Right atrium auricular region (tissue), 2 donors: Measurements from ENCODE around the gene MAD1L1. TPM values are rescaled to one million over a fixed set of nuclear protein-coding genes. Genes with fewer than 3 reads are reported as not detected.

Experiments
- DNase-seq: peaks from one replicate; pipeline ENCODE4 v3.0.0-alpha.2; 2019; ENCODE audit warnings: low spot score
- H3K27ac ChIP-seq, 2 donors: fragments of 200-600 bp; sonication (generic); 1 replicate in 1 of 2; 2 replicates in 1 of 2; pipeline ENCODE4 v1.5.1; 2016 to 2019
- H3K27me3 ChIP-seq, 2 donors: fragments of 200-600 bp; sonication (generic); one replicate each; pipeline versions ENCODE4 v1.5.1 to v1.6.0; 2017 to 2019
- H3K36me3 ChIP-seq: fragments of 200-600 bp; sonication (generic); one replicate; pipeline ENCODE4 v1.5.1; 2016
- H3K4me1 ChIP-seq, 2 donors: fragments of 200-600 bp; sonication (generic); one replicate each; pipeline versions ENCODE4 v1.5.1 to v1.6.0; 2017 to 2019
- H3K4me3 ChIP-seq, 2 donors: fragments of 200-600 bp; sonication (generic); 1 replicate in 1 of 2; 2 replicates in 1 of 2; pipeline ENCODE4 v1.5.1; 2017 to 2019; ENCODE audit warnings: mild to moderate bottlenecking in 1 of 2, moderate library complexity in 1 of 2
- H3K9me3 ChIP-seq, 2 donors: fragments of 200-600 bp; sonication (generic); one replicate each; pipeline ENCODE4 v1.5.1; 2019
- CTCF ChIP-seq, 2 donors: fragments of 200-600 bp; sonication (generic); IDR thresholded peaks; one replicate each; pipeline ENCODE4 v1.5.1; 2019; ENCODE audit warnings: antibody characterized with exemption in 2 of 2
- total RNA-seq, 2 donors: library from RNA; depleted of rRNA; stranded (reverse); fragments of >200 nt; gene quantifications; one replicate each; pipeline ENCODE4 v1.1.0, GENCODE V29; 2016

The MAD1L1 gene
- total RNA-seq, 2 donors from 2014 or later: 13.3 to 31.9 TPM

GRCh38 chr7:1940402-1940786, 292.4 kb downstream of the MAD1L1 start:
- Histone ChIP-seq H3K27ac (no peak overlapping the region), H3K36me3 (no peaks in the 10 kb centered on the region), H3K4me1 (peaks cover 0 to 10% of the 10 kb centered on the region in 2 donors), H3K9me3 (no peaks in the 10 kb centered on the region), H3K4me3 (peak overlapping the region in 1 of 2 donors; percentile 21), H3K27me3 (no peaks in the 10 kb centered on the region)
- DNase-seq: peak; percentile 73
- no peak for TF ChIP-seq CTCF (IDR thresholded peaks at IDR 0.05)

DNA sequence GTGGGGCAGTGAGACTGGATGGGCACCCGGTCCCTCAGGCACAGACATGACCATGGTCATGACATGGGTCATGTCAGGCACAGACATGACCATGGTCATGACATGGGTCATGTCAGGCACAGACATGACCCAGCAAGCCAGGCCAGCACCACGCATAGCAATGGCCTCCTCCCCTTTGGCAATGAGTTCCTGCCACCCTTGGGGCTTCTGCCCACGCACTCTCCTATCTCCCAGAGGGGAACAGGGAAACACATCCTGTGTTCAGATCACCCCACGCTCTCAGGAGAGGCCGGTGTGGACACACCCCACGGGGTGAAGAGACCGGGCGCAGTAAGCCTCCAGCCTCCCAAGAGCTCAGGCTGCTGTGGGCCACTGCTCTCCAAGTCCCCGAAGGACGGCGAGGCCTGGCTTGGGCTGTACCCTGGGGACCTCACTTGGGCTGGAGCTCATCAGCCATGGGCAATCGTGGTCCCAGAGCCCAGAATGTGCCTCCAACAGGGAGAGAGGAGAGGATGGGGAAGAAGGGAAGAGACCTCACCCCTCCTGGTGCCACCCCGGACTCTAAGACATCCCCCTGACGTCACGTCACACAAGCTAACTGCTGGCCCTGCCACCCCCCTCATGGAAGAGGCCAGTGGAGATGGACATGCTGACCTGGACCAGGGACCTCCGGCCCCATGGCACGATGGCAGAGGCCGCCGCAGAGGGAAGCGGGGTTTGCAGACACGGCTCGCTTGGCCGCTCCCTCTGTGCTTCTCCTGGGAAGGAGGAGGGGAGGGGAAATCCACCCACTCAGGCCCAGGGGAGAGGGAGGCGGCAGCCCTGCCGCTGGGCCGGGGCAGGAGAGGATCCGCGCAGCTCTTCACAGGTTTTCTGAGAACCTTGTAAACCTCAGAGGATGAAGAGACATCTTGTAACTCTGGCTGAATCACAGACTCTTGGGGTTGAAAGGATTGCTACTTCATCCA, 293.0 kb downstream of the MAD1L1 start:
- Histone ChIP-seq H3K4me1 (peaks cover 0 to 10% of the 10 kb centered on the region in 2 donors), H3K9me3 (no peaks in the 10 kb centered on the region), H3K36me3 (no peaks in the 10 kb centered on the region), H3K4me3 (peak overlapping the region in 1 of 2 donors; percentile 21), H3K27ac (no peak overlapping the region), H3K27me3 (no peaks in the 10 kb centered on the region)
- no peak for TF ChIP-seq CTCF (IDR thresholded peaks at IDR 0.05)
- no peak for DNase-seq

DNA sequence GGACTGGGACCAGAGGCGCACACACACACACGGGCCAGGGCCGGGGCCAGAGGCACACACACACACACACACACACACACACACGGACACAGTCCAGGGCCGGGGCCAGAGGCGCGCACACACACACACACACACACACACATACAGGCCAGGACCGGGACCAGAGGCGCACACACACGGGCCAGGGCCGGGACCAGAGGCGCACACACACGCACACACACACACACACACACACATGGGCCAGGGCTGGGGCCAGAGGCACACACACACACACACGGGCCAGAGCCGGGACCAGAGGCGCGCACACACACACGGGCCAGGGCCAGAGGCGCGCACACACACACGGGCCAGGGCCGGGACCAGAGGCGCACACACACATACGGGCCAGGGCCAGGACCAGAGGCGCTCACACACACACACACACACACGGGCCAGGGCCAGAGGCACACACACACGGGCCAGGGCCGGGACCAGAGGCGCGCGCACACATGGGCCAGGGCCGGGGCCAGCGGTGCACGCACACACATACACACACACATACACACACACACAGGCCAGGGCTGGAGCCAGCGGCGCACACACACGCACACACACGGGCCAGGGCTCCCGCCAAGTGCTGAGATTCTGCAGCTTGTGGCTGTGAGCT, 293.8 kb downstream of the MAD1L1 start:
- Histone ChIP-seq H3K27ac (no peak overlapping the region), H3K4me1 (peaks cover 0 to 10% of the 10 kb centered on the region in 2 donors), H3K4me3 (no peak overlapping the region), H3K27me3 (no peaks in the 10 kb centered on the region), H3K9me3 (no peaks in the 10 kb centered on the region), H3K36me3 (no peaks in the 10 kb centered on the region)
- TF ChIP-seq CTCF (IDR thresholded peaks at IDR 0.05): no peak
- no peak for DNase-seq

- no peak for DNase-seq
- no peak for TF ChIP-seq CTCF (IDR thresholded peaks at IDR 0.05)
Observed at GRCh38 chr7:1937252-1937605, 295.5 kb downstream of the MAD1L1 start.

GRCh38 chr7:1936531-1937251, 296.1 kb downstream of the MAD1L1 start:
- H3K27ac ChIP-seq: no peak overlapping the region
- H3K4me3 ChIP-seq: no peak overlapping the region
- H3K36me3 ChIP-seq: no peaks in the 10 kb centered on the region
- DNase-seq: no peak
- peaks cover 0 to 5% of the 10 kb centered on the region in 2 donors for H3K4me1 ChIP-seq
- H3K27me3 ChIP-seq: no peaks in the 10 kb centered on the region
- no peak for TF ChIP-seq CTCF (IDR thresholded peaks at IDR 0.05)
- no peaks in the 10 kb centered on the region for H3K9me3 ChIP-seq

More at GRCh38 chr7:1937252-1937605, 295.5 kb downstream of the MAD1L1 start:
- no peaks in the 10 kb centered on the region for H3K27me3 ChIP-seq
- H3K36me3 ChIP-seq: no peaks in the 10 kb centered on the region
- no peak overlapping the region for H3K4me3 ChIP-seq
- no peak overlapping the region for H3K27ac ChIP-seq
- peaks cover 0 to 8% of the 10 kb centered on the region in 2 donors for H3K4me1 ChIP-seq
- no peaks in the 10 kb centered on the region for H3K9me3 ChIP-seq
